A673 (cell line): ENCODE data around the gene ANAPC2. TPM values are rescaled to one million over a fixed set of nuclear protein-coding genes. Genes with fewer than 3 reads are reported as not detected.

Source experiments
- BruUV-seq: library from RNA; stranded (reverse); fragments of 400-500 nt; replicated peaks from 2 replicates; lab custom pipeline; 2021; lab: Mats Ljungman, UMichigan
- CTCF ChIA-PET: fragments of 300-600 bp; sonication (Branson Sonifier 250); formaldehyde crosslinking; loops from one replicate; lab custom pipeline; 2022; ENCODE audit warnings: antibody characterized with exemption; lab: Charles Lee
- POLR2A ChIA-PET: fragments of 300-600 bp; sonication (Branson Sonifier 250); formaldehyde crosslinking; loops from one replicate; lab custom pipeline; 2022; ENCODE audit warnings: antibody characterized with exemption; ENCODE audit not compliant: low non-redundant PET; lab: Charles Lee
- DNase-seq: peaks from one replicate; pipeline ENCODE4 v3.0.0-alpha.2; 2015; ENCODE audit warnings: low spot score
- H3K27ac ChIP-seq: fragments of 200-600 bp; sonication (generic); 2 replicates; pipeline ENCODE4 v1.5.1; 2016; ENCODE audit warnings: mixed run types, low read depth, mild to moderate bottlenecking, mixed read lengths, antibody characterized with exemption, low read length; ENCODE audit not compliant: poor library complexity, severe bottlenecking
- H3K27me3 ChIP-seq: fragments of 200-600 bp; sonication (generic); replicated peaks from 2 replicates; pipeline ENCODE4 v1.6.1; 2017; ENCODE audit warnings: mixed run types, low read depth, mild to moderate bottlenecking, mixed read lengths, antibody characterized with exemption, low read length; ENCODE audit not compliant: insufficient read depth, poor library complexity
- H3K36me3 ChIP-seq: fragments of 200-600 bp; sonication (generic); 2 replicates; pipeline ENCODE4 v1.6.1; 2016; ENCODE audit warnings: mixed run types, mild to moderate bottlenecking, mixed read lengths, antibody characterized with exemption, low read length; ENCODE audit not compliant: insufficient read depth, poor library complexity, severe bottlenecking
- H3K4me1 ChIP-seq: fragments of 200-600 bp; sonication (generic); 2 replicates; pipeline ENCODE4 v1.6.1; 2017; ENCODE audit warnings: mixed run types, mild to moderate bottlenecking, mixed read lengths, antibody characterized with exemption, low read length; ENCODE audit not compliant: insufficient read depth, poor library complexity, severe bottlenecking
- H3K4me3 ChIP-seq: fragments of 200-600 bp; sonication (generic); 2 replicates; pipeline ENCODE4 v1.5.1; 2016; ENCODE audit warnings: low read depth, mixed run types, mild to moderate bottlenecking, mixed read lengths, low read length; ENCODE audit not compliant: poor library complexity, severe bottlenecking
- H3K9me3 ChIP-seq: fragments of 200-600 bp; sonication (generic); 2 replicates; pipeline ENCODE4 v1.6.1; 2016; ENCODE audit warnings: mixed run types, low read depth, mild to moderate bottlenecking, mixed read lengths, antibody characterized with exemption, low read length; ENCODE audit not compliant: poor library complexity, severe bottlenecking
- CTCF ChIP-seq: fragments of 300-800, 200-600 bp; sonication (generic); conservative IDR thresholded peaks from 2 replicates; pipeline ENCODE4 v1.5.1; 2017; ENCODE audit warnings: low read depth, mild to moderate bottlenecking, antibody characterized with exemption, low read length, moderate library complexity, mixed read lengths
- EZH2 ChIP-seq: fragments of 200-600 bp; sonication (generic); IDR thresholded peaks from 2 replicates; pipeline ENCODE4 v1.6.1; 2017; ENCODE audit warnings: borderline replicate concordance, low read depth, mild to moderate bottlenecking, mixed read lengths, antibody characterized with exemption, low read length; ENCODE audit not compliant: poor library complexity, severe bottlenecking
- intact Hi-C: fragments of 100-400 bp; cut with micrococcal nuclease; formaldehyde crosslinking; loops from one replicate; pipeline ENCODE4 v1.10.0; 2022; ENCODE audit not compliant: unreplicated experiment
- total RNA-seq: library from RNA; stranded (reverse); gene quantifications from 2 replicates; pipeline ENCODE4 v1.2.3, GENCODE V29; 2021

ANAPC2 gene
- total RNA-seq, 1 experiment from 2014 or later: 49.6 TPM

GRCh38 chr9:137200311-137201204 lies 12.2 kb upstream of the ANAPC2 start, which contains the start of gene TPRN:
TSS of gene TPRN (minus strand) at chr9:137200741. CDS start at chr9:137200711, 30 bp downstream.
- CTCF ChIA-PET: interaction anchor here (0.6 to 1.0 kb wide), 4 partner anchors 12 to 208 kb away, joined by 3 to 9 read pairs (median 5); partner anchors contain the start of gene PAXX
- intact Hi-C loops: loop anchor here (2.0 kb wide), 1 partner anchor 40 kb away; the partner anchor contains the start of gene TUBB4B

GRCh38 chr9:137199411-137200121 lies 11.2 kb upstream of the ANAPC2 start:
- peak overlapping the region; percentile 59 for H3K4me3 ChIP-seq
- DNase-seq: no peak
- ChIA-PET POLR2A (no interaction called here), CTCF (no interaction called here)
- intact Hi-C loops: loop anchor here (2.0 kb wide), 1 partner anchor 41 kb away; the partner anchor contains the start of gene TUBB4B
- peak overlapping the region; percentile 23 for H3K27ac ChIP-seq
- no peaks in the 10 kb centered on the region for H3K9me3 ChIP-seq
- no peaks in the 10 kb centered on the region for H3K27me3 ChIP-seq
- TF ChIP-seq EZH2: no peak
- no peak for TF ChIP-seq CTCF
- no TSS peak for BruUV-seq
- peaks cover 6% of the 10 kb centered on the region for H3K36me3 ChIP-seq
- peaks cover 31% of the 10 kb centered on the region for H3K4me1 ChIP-seq

More at GRCh38 chr9:137200311-137201204, 12.2 kb upstream of the ANAPC2 start, which contains the start of gene TPRN:
- POLR2A ChIA-PET: no interaction called here
- peaks cover 34% of the 10 kb centered on the region for H3K4me1 ChIP-seq
- peak within 1 kb of the TSS; percentile 59 for H3K4me3 ChIP-seq
- BruUV-seq: no TSS peak
- no peak for TF ChIP-seq CTCF
- TF ChIP-seq EZH2: no peak
- H3K36me3 ChIP-seq: peaks cover 6% of the 10 kb centered on the region
- peak within 1 kb of the TSS; percentile 76 for H3K27ac ChIP-seq
- no peaks in the 10 kb centered on the region for H3K9me3 ChIP-seq
- H3K27me3 ChIP-seq: no peaks in the 10 kb centered on the region
- DNase-seq: peak; percentile 100

GRCh38 chr9:137198902-137199283 lies 10.5 kb upstream of the ANAPC2 start:
- H3K36me3 ChIP-seq: peaks cover under 1% of the 10 kb centered on the region
- peak overlapping the region; percentile 23 for H3K27ac ChIP-seq
- peaks cover 24% of the 10 kb centered on the region for H3K4me1 ChIP-seq
- peak overlapping the region; percentile 59 for H3K4me3 ChIP-seq
- TF ChIP-seq EZH2 (no peak), CTCF (no peak)
- POLR2A ChIA-PET: no interaction called here
- CTCF ChIA-PET: no interaction called here
- no peaks in the 10 kb centered on the region for H3K9me3 ChIP-seq
- BruUV-seq: no TSS peak
- no peaks in the 10 kb centered on the region for H3K27me3 ChIP-seq
- intact Hi-C loops: no loop called here
- no peak for DNase-seq
